HG03108 (cell line): ENCODE results near the gene FBF1.
"Not testable (repeated sequence)": the region's sequence is repeated elsewhere in the genome, so short reads cannot be mapped to it uniquely, and the experiment has no call there.

ENCODE experiments used
- ATAC-seq: cut with Tn5 transposase; IDR thresholded peaks from one replicate; pipeline ENCODE4 v1.9.1; 2021; ENCODE audit warnings: moderate library complexity; ENCODE audit not compliant: unreplicated experiment

FBF1 gene

GRCh38 chr17:75876938-75877751, 63.7 kb downstream of the FBF1 start:
- ATAC-seq: no peak

DNA sequence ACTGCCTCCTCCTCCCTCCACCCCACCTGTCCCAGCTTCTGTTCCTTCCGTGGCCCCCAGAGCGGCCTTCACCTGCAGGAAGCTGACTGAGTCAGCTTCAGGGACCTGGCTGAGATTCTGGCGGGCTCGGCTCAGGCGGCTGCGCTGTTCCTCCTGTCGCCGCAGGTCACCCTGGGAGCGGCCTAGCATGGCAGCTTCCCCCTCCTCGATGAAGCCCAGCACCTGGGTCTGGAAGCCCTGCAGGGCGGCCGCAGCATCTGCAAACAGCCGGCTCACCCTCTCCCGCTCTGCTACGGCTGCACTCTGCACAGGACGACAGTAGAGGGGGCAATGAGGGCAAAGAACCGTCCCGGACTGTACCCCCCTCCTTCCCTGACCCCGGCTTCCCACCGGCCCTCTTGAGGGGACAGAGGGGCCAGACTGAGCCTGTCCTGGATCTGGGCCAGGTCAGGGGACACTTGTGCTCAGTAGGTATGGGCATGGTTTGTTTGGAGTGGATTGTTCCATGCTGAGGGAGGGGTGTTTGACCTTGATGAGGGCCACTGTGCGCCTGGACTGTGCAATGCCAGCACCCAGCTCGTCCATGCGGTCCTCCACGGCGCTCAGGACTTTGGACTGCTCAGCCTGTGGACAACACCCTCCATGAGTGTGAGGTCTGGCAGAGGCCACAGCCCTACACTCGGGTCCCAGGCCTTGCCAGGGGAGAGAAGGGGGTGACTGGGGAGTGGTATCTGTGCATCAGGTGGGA, 64.5 kb downstream of the FBF1 start:
- ATAC-seq: no peak

DNA sequence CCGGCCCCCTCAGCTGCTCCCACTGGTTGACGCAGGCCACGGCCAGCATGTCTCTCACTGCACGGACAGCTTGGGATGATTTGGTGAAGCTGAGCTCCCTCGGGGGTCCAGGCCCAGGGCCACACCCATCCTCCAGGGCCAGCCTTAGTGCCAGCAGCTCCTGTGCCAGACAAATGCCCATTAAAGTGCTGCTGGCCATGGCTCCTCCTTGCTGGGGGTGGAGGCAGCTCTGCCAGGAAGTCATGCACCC, 65.0 kb downstream of the FBF1 start:
- no peak for ATAC-seq

- ATAC-seq: no peak
Measured at GRCh38 chr17:75875182-75875939, 65.5 kb downstream of the FBF1 start.

DNA sequence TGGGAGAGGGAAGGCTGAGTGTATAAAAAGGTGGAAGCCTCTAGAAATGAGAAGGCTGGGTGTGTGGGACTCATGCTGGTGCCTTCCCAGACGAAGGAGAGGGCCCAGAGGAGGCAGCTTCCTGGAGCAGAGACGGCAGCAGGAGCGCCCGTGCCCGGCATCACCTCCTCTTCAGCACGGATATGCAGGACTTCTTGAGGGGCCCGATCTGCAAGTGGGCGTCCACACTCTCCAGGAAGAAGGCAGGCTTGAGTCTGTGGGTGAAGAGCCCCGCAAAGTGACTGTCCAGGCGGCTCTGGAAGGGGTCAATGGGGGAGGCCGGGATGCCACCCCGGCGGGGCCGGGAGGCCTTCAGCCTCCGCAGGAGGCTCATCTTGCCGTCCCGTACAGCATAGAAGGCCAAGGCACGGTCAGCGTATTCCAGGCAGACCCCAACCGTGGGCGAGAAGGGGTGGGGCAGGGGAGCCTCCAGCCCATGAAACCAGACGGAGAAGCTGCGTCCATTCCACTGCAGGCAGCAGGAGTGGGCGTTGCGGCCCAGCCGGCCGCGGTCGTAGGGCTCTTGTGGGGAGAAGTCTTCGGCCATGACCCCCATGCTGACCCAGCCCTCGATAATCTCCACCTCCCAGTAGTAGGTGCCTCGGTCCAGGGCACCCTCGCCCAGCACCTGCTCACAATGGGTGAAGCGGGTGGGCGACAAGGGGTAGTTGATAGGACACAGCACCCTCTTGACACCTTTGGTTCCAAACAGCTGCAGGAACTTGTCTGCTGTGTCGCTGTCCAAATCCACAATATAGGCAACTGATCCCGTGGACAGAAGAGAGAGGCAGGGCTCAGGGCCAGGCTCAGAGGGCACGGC, 66.3 kb downstream of the FBF1 start:
- ATAC-seq: no peak

DNA sequence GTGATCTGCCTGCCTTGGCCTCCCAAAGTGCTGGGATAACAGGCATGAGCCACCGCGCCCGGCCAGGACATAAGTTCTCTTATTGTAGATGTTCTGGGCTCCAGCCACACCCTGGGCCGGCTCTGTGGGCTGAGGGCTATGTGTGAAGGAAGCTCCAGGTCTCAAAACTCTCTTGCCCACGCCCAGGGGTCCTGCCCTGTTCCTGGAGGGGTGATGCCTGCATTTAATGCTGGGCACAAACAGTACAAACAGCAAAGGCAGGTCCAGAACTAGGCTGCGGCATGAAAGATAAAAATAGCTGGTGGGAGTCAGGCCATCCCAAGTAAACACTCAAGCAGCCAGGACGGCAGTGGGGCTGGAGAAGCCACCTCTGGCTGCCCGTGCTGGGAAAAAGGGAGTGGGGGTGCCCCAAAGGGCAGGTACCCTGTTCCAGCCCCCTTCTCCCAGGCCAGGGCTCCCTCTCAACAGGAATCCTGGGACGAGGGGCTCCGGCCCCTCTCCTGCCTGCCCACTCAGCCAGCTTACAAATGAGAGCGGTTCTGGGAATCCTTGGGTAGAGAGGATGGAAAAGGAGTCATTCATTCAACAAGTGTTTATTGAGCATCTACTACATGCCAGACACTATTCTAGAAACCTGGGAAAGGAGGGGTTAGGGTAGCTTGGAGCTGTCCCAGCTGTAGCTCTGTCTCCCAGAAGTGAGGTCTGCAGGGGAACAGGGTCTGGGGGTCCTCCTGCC, 67.1 kb downstream of the FBF1 start:
- no peak for ATAC-seq

- ATAC-seq: no peak
Measured at GRCh38 chr17:75872434-75873351, 68.1 kb downstream of the FBF1 start.

DNA sequence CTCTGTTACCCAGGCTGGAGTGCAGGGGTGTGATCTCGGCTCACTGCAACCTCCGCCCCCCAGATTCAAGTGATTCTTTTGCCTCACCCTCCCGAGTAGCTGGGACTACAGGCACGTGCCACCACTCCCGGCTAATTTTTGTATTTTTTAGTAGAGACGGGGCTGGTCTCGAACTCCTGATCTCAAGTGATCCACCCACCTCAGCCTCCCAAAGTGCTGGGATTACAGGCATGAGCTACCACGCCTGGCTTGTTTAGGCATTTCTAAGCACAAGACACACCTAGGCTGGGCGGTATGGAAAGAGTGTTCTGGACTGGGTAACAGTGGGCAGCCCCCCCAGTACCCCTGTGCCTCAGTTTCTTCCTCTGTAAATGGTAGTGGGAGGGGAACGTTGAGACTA, 70.6 kb downstream of the FBF1 start:
- not testable (repeated sequence) for ATAC-seq

- ATAC-seq: no peak
Measured at GRCh38 chr17:75869282-75870141, 71.3 kb downstream of the FBF1 start.

DNA sequence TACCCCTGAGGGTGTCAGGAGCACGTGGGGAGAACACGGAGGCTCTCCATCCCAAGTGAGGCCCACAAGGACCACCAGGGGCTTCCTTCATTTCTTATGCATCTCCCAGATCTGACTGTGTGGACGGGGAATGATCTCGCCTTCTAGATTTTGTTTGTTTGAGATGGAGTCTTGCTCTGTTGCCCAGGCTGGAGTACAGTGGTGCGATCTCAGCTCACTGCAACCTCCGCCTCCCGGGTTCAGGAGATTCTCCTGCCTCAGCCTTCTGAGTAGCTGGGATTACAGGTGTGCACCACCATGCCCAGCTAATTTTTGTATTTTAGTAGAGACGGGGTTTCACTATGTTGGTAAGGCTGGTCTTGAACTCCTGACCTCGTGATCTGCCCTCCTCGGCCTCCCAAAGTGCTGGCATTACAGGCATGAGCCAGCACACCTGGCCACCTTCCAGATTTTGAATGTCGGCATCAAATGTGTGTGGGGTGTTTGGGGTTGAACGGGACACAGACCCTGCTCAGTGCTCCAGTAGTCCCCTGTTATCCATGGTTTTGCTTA, 72.0 kb downstream of the FBF1 start:
- ATAC-seq: not testable (repeated sequence)

GRCh38 chr17:75865404-75866188, 75.2 kb downstream of the FBF1 start:
- ATAC-seq: not testable (repeated sequence)

GRCh38 chr17:75864887-75865286, 76.0 kb downstream of the FBF1 start:
- ATAC-seq: peak; percentile 4

GRCh38 chr17:75864448-75864871, 76.4 kb downstream of the FBF1 start:
- ATAC-seq: peak; percentile 83

DNA sequence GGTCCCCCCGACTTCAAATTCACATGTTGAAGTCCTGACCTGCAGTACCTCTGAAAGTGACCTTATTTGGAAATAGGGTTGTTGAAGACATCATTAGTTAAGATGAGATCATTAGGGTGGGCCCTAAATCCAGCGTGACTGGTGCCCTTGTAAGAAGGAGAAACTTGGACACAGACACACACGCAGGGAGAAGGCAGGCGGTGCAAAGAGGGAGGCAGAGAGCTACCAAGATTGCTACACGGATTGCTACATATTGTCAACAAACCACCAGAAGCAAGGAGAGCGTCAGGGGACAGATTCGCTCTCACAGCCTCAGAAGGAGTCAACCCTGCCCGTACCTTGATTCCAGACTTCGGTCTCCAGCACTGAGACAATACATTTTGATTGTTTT, 78.9 kb downstream of the FBF1 start:
- no peak for ATAC-seq
